SKM-1 (cell line): ENCODE data around the gene PPM1E.
"Not testable (repeated sequence)": the region's sequence is repeated elsewhere in the genome, so short reads cannot be mapped to it uniquely, and the experiment has no call there.

ENCODE experiments used
- DNase-seq: peaks from one replicate; lab custom pipeline; 2025; ENCODE audit not compliant: unreplicated experiment; lab: John Stamatoyannopoulos, UW

The PPM1E gene

DNA sequence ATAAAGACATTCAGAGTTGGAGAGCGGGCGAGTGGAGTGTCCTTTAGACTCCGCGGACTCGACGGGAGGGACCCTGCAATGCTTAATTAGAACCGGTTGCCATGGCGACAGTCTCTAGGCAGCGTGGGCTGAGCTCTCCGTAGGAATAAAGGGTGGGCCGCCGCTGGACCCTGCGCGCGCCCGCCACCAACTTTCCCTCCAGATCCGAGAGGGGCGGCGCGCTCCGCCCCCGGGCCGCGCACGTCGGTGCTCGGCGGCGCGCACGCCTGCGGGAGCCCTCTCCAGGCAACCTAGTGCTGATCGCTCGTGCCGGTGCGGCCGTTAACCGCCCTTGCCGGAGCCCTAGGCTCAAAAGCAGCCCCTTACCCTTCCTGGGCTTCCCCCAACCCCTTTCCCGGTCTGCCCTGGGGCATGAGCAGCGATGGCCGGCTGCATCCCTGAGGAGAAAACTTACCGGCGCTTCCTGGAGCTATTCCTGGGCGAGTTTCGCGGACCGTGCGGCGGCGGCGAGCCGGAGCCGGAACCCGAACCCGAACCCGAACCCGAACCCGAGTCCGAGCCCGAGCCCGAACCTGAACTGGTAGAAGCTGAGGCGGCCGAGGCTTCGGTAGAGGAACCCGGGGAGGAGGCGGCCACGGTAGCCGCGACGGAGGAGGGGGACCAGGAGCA lies at the start of gene PPM1E:
Gene PPM1E, plus strand, starts transcription at position 278 of the 669 bp plus-strand sequence.
- DNase-seq = peak; percentile 42

DNA sequence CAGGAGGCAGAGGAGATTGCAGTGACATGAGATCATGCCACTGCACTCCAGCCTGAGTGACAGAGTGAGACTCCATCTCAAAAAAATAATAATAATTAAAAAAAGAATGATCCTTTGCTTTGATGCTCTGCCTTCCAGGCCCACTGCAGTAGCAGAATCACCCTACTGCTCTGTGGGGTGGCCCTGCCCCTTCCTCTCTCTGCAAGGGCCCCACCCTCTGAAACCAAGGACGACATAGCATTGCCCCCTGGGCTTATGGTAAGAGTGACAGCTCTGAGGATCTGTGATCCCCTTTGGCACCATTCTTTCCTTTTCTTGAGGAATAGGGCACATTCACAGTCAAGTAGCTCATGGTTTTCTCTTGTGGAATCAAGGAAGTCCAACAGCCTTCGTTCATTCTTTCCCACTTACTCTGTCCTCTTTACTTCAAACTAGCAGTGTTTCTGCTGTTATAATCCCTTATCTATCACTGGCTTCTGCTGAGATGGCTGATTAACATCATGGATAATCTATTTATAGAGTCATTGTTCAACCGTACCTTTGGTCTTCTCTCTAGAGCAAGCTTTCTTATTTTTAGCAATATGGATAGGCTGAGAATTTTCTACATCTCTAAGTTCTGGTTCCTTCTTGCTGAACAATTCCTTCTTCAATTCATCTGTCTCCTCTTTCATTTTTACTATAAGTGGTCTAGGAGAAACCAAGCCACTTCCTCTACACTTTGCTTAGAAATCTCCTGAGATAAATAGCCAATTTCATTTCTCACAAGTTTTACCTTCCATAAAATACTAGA lies 49.1 kb upstream of the PPM1E start:
- DNase-seq = no peak

DNA sequence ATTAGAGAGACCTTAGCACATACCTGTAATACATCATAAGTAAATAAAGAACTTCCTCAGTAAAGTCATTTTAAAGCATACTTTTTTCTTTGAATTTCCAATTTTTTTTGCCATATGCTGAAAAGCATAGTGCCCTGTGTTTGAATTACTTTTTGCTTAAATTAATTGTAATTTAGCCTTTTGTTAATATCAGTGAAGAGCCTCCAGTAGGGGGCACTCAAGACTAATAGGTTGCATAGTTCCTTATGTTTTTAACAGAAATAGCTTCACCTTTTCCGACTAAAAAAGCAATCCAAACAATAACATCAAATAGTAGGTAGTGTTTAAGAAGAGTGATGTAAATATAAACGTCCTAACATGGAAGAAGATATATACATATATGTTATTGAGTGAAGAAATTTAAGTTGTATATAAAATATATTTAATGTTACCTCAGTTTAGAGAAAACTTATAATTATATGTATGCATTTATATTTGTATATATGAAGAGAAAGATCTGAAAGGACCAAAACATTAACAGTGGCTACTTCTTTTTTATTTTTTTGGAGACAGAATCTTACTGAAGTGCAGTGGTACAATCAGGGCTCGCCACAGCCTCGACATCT lies 44.6 kb upstream of the PPM1E start:
- peak; percentile 25 for DNase-seq

DNA sequence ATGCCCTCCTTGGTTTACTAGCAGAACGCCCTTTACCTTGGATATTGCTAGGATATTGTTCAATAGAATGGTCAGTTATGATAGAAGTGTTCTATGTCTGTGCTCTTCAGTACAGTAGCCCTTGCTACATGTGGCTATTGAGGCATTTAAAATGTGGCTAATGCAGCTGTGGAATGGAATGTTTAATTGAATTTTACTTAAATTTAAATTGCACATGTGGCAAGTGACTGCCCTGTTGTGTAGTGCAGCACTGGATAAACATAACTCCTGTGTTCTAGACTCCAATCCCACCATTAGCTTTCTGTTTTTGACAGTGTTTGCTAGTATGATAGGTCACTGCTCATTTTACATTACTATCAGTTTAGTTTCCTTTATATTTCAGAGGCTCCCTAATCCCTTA lies 33.4 kb upstream of the PPM1E start:
- DNase-seq = no peak

DNA sequence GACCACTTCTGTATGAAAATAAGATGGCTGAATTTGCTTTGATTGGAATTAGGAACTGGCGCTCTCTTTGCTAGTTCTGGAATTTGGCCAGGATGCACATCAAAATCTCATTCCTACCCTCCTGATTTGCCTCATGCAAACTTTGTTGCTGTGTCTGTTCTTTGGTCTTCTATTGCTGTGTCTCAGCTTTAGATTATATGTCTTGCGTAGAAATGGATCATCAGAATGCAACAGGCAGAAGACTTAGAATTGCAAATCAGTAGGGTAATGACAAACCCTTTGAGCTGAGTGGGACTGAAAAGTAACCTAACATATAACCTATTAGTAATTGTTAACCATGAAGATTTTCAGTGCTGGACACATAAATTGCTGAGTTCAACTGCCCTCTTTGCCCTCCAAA lies 33.0 kb upstream of the PPM1E start:
- no peak for DNase-seq

DNA sequence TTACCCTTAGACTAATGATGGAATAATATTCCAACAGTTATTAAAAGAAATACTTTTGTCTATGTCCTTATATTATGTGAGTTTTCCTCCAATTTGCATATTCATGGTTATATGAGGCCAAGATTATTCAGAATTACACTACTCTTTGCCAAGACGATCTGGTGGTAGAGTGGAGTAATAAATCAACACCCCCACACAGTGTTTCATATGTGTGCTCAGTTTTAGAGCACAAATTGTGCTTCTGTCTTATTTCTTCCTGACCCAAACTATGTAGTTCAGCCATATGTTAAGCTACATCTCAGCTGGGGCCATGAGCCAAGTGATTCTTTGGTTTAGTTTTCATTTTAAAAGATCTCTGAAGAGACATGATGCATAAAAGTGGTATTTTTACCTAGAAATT lies 26.9 kb upstream of the PPM1E start:
- DNase-seq = no peak

DNA sequence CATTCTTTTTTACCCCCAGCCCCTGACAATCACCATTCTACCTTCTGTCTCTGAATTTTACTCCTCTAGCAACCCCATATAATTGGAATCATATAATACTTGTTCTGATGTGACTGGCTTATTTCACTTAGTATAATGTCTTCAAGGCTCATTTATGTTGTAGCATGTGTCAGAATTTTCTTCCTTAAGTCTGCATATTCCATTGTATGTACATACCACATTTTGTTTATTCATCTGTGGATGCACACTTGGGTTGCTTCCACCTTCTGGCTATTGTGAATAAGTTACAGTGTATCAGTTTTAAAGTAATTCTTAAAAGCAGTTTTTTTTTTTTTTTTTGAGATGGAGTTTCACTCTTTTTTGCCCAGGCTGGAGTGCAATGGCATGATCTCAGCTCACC lies 24.7 kb upstream of the PPM1E start:
- no peak for DNase-seq

DNA sequence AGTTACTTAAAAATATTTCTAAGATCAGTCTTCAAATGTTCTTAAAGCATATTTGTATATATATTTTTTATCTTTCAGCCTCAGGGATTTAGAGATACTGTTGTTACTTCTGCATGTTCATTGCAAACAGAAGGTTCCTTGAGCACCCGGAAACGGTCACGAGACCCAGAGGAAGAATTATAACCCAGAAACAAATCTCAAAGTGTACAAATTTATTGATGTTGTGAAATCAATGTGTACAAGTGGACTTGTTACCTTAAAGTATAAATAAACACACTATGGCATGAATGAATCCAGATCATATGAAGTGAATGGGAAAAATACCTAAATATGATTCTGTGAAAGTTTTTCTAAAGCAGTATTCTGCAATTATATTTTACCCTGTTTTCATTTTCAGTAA lies 21.6 kb upstream of the PPM1E start:
- DNase-seq = no peak

DNA sequence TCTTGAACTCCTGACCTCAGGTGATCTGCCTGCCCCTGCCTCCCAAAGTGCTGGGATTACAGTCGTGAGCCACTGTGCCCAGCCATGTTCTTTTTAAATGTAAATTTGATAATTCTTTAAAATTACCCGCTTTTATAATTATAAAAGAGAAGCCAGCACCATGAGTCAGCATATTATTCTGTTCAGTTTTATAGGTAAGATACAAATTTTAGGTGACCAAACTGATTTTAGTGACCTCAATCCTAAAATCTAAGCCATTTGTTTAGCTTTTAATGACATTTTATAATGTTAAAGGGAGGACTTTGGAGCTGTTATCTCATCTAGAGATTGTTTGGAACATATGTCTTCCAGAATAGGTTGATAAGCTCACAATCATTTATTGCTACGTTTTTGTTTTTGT lies 20.8 kb upstream of the PPM1E start:
- no peak for DNase-seq

DNA sequence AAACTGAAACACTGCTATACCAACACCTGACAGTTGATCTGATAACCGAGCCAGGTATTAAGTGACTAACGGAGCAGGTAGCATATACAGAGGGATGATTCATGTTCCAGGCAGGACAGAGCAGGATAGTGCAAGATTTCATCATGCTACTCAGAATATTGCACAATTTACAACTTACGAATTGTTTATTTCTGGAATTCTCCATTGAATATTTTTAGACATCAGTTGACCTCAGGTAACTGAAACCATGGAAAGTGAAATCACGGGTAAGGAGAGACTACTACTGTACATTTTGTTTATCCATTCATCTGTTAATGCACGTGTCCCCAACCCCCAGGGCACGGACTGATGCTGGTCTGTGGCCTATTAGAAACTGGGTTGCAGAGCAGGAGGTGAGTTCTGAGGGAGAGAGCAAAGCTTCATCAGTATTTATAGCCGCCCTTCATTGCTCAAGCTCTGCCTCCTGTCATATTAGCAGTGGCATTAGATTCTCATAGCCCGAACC lies 14.5 kb upstream of the PPM1E start:
- no peak for DNase-seq

DNA sequence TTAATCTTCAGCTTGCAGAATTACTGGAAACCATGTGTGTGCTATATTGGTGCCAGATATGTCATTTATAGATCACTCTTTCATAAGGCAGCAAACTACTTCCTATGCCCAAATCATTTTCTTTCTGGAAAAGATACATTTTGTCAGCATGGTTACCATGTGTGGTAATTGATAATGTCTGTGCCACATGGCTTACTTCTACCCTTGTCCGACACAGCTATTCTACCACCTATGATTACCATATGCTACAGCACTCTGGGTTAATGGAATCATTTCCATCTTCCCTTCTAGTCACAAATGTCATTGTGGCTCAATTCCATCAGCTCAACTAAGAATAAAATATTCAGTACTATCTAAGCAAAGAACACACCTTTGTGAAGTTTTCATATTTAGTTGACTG lies 8.0 kb upstream of the PPM1E start:
- DNase-seq = no peak

DNA sequence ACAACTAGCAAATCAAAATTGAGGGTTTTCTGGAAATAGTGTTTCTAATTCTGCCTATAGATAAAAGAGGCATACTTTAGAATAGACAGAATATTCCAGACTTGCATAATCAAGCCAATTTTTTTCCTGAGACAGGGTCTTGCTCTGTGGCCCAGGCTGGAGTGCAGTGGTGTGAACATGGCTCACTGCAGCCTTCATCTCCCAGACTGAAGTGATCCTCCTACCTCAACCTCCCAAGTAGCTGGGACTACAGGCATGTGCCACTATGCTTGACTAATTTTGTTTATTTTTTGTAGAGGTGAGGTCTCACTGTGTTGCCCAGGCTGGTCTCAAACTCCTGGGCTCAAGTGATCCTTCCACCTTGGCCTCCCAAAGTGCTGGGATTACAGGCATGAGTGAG lies 6.0 kb upstream of the PPM1E start:
- not testable (repeated sequence) for DNase-seq

DNA sequence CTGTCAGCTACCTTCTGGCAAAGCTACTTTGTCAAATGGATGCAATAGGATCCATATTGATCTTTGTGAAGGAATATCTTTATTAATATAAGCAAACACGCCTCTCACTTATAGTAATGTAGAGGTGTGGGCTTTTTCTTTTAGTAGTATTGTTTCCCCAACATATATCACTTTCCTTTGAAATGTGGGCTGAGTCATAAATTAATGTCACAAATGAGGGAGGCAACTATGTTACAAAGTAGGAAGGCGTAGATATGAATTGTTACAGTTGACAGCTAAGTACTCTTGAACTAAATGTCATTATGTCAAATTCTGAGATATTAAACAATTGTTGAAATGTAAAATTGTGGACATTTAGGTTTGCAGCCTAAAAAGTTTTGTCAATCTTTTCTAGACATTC lies 2.6 kb upstream of the PPM1E start:
- no peak for DNase-seq

DNA sequence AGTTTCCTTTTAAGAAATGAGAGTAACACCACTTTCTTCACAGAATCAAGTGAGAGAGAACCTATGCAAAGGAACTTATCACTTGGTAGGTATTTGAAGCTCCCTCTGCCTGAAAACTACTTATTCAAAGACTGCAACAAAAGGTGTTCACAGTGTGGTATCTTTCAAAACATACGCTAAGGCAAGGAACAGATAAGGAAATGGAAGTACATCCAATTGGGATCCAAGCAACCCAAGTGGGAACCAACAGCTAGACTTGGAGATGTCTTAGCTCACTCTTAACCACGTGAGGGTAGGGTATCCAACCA lies 431 bp upstream of the PPM1E start:
- DNase-seq = no peak

DNA sequence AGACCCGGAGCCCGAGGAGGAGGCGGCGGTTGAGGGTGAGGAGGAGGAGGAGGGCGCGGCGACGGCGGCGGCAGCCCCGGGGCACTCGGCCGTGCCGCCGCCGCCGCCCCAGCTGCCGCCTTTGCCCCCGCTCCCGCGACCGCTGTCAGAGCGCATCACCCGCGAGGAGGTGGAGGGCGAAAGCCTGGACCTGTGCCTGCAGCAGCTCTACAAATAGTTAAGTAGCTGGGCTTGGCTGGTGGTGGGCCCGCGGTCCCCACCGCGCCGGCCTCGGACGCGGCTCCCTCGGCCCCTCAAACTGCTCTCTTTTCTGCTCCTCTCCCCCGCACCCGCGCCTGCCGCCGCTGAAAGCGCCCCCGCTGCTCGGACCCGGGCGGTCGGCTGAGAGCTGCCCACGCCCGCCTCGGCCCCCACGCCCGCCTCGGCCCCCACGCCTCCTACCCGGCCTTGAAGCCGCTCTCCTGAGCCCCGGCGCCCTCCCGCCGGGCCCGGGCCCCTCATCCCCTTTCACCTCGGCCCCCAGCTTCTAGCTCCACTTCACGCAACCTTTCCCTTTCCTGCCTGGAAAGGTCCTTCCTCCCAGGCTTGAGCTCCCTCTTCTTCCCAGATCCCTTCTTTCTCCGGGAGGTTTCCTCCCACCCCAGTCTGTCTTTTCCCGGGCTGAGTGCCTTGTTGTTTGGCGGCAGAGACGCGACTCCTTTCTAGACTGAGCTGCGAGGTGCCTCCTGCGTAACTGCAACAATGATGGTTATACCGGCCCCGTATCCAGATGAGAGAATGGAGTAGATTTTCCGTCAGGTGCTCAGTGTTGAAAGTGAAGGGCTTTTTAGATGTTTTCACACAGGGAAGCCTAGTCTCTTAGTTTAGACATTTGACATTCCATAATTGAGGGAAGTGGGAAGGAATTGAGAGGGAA lies 850 bp downstream of the PPM1E start:
- DNase-seq = no peak

DNA sequence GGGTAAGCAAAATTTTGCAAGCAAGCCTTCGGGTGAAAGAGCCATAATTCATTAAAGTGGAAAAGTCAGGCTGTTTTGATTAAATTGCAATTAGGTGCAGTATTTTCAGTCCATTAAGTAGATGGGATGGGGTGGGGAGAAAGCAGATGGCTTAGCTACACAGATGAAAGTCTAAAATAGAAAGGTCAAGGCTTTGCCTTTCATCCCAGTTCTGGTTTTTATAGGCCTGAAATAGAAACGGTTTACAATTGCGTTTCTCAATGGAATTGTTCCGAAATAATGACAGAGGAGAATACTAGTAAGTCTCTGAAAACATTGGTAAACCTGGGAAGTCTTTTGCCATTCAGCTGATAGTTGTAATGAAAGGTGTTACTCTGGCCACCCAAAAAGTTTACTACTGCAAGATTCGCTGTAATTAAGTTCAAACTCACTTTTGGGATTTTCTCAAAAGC lies 1.5 kb downstream of the PPM1E start:
- no peak for DNase-seq

DNA sequence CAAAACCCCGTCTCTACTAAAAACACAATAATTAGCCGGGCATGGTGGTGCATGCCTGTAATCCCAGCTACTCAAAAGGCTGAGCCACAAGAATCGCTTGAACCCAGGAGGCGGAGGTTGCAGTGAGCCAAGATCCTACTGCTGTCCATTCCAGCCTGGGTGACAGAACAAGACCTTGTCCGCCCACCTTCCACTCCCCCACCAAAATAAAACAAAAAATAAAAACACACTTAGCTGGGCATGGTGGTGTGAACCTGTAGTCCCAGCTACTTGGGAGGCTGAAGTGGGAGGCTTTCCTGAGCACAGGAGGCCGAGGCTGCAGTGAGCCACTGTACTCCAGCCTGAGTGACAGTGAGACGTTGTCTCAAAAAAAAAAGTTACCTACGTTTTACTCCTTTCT lies 3.2 kb downstream of the PPM1E start:
- no peak for DNase-seq

DNA sequence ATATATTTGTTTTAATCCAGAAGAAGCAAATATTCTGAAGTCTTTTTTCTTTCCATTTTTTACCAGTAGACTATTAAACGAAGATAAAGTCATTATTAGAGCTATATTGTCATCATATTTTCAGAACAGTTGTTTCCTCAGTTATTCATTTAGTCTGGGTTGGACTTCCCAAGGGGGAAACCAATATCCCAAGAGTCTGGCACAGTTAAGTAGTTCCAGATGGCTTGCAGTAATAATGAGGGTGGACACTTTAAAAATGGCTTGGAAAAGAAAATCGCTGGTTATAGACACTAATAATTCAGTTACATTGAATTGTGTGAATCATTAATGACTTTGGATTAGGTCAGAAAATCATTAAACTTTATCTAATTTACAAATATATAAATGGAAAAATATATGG lies 3.9 kb downstream of the PPM1E start:
- DNase-seq = no peak

DNA sequence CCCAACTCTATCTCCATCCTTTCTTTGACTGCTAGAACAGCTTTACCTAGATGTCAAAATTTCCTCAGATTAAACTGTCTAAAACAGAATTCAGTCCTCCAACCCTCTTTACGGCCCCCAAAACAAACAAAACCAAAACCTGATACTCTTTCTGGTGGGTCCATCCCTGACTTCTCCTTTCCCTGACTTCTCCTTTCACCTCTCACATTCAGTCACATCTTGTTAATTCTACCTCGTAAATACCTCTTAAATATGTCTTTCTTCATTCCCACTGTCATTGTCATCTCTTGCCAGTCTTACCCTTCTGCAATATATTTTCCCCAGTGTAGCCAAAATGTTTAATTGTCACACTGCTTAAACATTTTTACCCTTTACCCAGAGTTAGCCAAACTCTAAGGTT lies 4.6 kb downstream of the PPM1E start:
- no peak for DNase-seq

DNA sequence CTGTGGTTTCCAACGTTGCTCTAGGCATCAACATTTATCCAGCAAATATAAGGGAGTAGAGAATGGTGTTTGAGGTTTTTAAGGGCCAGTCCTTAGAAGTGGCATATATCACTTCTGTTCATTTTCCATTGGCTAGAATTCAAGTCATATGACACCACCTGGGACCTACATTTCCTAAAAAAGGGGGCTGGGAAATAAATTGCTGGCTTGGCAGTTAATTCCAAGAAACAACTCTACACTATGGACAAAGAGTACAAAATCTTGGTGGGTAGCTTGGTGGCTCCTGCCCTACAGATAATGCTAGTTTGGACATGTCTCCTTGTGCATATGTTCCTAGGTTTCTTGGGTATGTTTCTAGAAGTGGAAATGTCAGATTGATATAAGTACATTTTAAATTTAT lies 7.6 kb downstream of the PPM1E start:
- DNase-seq = no peak

DNA sequence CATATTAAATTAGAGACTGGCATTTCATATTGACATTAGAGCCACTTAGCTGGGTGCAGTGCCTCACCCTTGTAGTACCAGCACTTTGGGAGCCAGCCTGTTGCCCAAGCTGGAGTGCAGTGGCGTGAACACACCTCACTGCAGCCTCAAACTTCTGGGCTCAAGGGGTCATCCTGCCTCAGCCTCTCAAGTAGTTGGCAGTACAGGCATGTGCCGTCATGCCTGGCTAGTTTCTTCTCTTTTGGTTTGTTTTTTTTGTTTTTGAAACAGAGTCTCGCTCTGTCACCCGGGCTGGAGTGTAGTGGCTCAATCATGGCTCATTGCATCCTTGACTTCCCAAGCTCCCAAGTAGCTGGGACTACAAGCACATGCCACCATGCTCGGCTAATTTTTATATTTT lies 8.7 kb downstream of the PPM1E start:
- DNase-seq = no peak
